Measurements from ENCODE around the gene LKAAEAR1.

LKAAEAR1 gene

GRCh38 chr20:64110411-64111068 is 26.3 kb upstream of the LKAAEAR1 start:
- no peak for DNase-seq (ENCODE audit: low read depth)

GRCh38 chr20:64109831-64110391 is 25.7 kb upstream of the LKAAEAR1 start:
- DNase-seq (ENCODE audit: low read depth), result no peak

GRCh38 chr20:64108731-64109681 is 24.8 kb upstream of the LKAAEAR1 start:
- no peak for DNase-seq (ENCODE audit: low read depth)

- DNase-seq (ENCODE audit: low read depth), result no peak
Observed at GRCh38 chr20:64107736-64108457, 23.7 kb upstream of the LKAAEAR1 start.

GRCh38 chr20:64106981-64107735 is 23.0 kb upstream of the LKAAEAR1 start, which contains the start of gene NPBWR2:
NPBWR2 (minus strand) TSS chr20:64107565; CDS start chr20:64106831, 734 bp downstream.
- DNase-seq (ENCODE audit: low read depth), result no peak

- DNase-seq (ENCODE audit: low read depth), result no peak
Observed at GRCh38 chr20:64106435-64106961, 22.3 kb upstream of the LKAAEAR1 start.

GRCh38 chr20:64105846-64106434 is 21.7 kb upstream of the LKAAEAR1 start:
- no peak for DNase-seq (ENCODE audit: low read depth)

- DNase-seq (ENCODE audit: low read depth), result no peak
Observed at GRCh38 chr20:64104667-64105451, 20.7 kb upstream of the LKAAEAR1 start.

- DNase-seq (ENCODE audit: low read depth), result no peak
Observed at GRCh38 chr20:64103871-64104666, 19.9 kb upstream of the LKAAEAR1 start.

- DNase-seq (ENCODE audit: low read depth), result no peak
Observed at GRCh38 chr20:64102647-64103354, 18.6 kb upstream of the LKAAEAR1 start.

GRCh38 chr20:64101731-64102621 is 17.8 kb upstream of the LKAAEAR1 start:
- peak; percentile 40 for DNase-seq (ENCODE audit: low read depth)

GRCh38 chr20:64100946-64101688 is 16.9 kb upstream of the LKAAEAR1 start:
- no peak for DNase-seq (ENCODE audit: low read depth)

- DNase-seq (ENCODE audit: low read depth), result no peak
Observed at GRCh38 chr20:64100566-64100888, 16.3 kb upstream of the LKAAEAR1 start.

- no peak for DNase-seq (ENCODE audit: low read depth)
Observed at GRCh38 chr20:64099880-64100565, 15.8 kb upstream of the LKAAEAR1 start.

GRCh38 chr20:64099086-64099786 is 15.0 kb upstream of the LKAAEAR1 start:
- DNase-seq (ENCODE audit: low read depth), result no peak

Measured in stimulated activated CD4-positive, alpha-beta T cell treated with anti-CD3 and anti-CD28 coated beads, Interleukin-2, amount 100 ng/mL, for 4 hours (primary cell).